NB4 (cell line): Measurements from ENCODE around the gene ABHD5.

ENCODE experiments used
- MAX ChIP-seq: IDR thresholded peaks from 2 replicates; pipeline ENCODE4 v1.6.1; 2011; ENCODE audit warnings: low read depth, low read length
- MYC ChIP-seq: IDR thresholded peaks from 2 replicates; pipeline ENCODE4 v1.6.1; 2011; ENCODE audit warnings: low read depth, low read length
- POLR2A ChIP-seq: IDR thresholded peaks from 2 replicates; pipeline ENCODE4 v1.6.1; 2011; ENCODE audit warnings: mild to moderate bottlenecking; ENCODE audit not compliant: insufficient read length; ENCODE audit errors: extremely low read depth
- TF ChIP-seq, protein P1 (sequence below): IDR thresholded peaks from one replicate; pipeline ENCODE4 v1.5.1; 2012; ENCODE audit warnings: low read depth, low read length

GRCh38 chr3:43723121-43723734, 32.5 kb downstream of the ABHD5 start:
- TF ChIP-seq, protein P1, sequence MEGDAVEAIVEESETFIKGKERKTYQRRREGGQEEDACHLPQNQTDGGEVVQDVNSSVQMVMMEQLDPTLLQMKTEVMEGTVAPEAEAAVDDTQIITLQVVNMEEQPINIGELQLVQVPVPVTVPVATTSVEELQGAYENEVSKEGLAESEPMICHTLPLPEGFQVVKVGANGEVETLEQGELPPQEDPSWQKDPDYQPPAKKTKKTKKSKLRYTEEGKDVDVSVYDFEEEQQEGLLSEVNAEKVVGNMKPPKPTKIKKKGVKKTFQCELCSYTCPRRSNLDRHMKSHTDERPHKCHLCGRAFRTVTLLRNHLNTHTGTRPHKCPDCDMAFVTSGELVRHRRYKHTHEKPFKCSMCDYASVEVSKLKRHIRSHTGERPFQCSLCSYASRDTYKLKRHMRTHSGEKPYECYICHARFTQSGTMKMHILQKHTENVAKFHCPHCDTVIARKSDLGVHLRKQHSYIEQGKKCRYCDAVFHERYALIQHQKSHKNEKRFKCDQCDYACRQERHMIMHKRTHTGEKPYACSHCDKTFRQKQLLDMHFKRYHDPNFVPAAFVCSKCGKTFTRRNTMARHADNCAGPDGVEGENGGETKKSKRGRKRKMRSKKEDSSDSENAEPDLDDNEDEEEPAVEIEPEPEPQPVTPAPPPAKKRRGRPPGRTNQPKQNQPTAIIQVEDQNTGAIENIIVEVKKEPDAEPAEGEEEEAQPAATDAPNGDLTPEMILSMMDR = no peak
- no peak for TF ChIP-seq MAX
- no peak for TF ChIP-seq POLR2A
- no peak for TF ChIP-seq MYC
